Ureter (tissue), 1 donor: ENCODE measurements around the gene XPNPEP1. TPM values are rescaled to one million over a fixed set of nuclear protein-coding genes. Genes with fewer than 3 reads are reported as not detected.
"Not testable (repeated sequence)": the region's sequence is repeated elsewhere in the genome, so short reads cannot be mapped to it uniquely, and the experiment has no call there.

ENCODE experiments used
- DNase-seq: peaks from one replicate; pipeline ENCODE4 v3.0.0-alpha.2; 2020; ENCODE audit warnings: low spot score
- total RNA-seq: library from RNA; stranded (reverse); gene quantifications from one replicate; pipeline ENCODE4 v1.2.4, GENCODE V29; 2023
- donor health status: DM: yes; HTN: yes; CAD: no.

The XPNPEP1 gene
- total RNA-seq, 1 donor from 2014 or later, result 106 TPM

DNA sequence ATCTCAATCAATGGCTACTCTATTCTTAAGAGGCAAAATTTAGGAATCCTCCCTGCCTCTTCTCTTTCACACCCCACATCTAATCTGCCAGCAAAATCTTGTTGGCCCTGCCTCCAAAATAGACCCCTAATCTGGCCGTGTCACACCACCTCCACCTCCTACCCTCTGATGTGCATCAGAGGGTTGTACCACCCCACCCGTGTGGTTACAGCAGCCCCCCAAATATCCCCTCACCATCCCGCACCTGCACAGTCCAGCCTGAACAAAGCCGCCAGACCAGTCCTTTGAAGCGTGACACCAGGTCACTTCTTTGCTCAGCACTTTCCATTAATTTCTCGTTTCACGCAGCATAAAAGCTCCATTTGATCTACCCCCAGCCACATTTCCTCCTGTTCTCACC lies 776 bp upstream of the XPNPEP1 start:
- DNase-seq, result no peak

DNA sequence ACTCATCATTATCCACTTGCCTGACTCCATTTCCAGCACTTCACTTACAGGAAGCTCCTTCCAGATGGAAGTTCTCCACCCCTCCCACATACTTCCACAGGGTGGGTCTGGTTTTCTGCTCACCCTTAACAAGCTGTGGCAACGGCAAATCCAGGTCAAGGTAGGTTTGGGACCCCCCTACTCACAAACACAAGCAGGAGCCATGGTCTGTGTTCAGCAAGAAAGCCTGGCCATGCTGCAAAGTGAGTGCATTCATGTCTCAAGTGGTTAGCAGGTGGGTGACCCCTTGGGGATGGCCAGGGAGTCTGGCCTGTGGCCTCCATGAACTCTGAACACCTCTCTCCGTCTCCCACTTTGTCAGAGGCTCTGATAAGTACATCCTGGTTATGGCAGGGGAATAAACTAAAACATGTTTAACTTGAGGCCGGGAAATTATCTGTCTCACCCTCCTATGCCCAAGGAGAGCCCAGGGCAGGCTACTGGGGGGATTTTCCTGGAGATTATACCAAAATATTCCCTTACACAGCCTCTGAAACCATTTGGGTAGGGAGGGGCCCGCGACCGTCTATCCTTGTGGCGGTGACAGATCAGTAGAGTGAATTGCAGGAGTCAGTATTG lies 844 bp downstream of the XPNPEP1 start:
- DNase-seq, result no peak

DNA sequence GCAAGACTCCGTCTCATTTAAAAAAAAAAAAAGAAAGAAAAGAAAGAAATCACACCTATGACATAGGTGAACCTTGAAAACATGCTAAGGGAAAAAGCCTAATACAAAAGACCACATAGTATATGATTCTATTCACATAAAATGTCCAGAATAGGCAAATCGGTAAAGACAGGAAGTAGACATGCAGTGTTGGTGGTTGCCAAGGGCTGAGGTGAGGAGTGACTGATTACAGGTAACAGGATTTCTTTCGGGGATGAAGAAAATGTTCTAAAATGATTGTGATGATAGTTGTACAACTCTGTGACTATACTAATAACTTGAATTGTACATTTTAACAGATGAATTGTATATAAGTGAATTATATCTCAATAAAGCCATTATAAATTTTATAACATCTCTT lies 3.3 kb downstream of the XPNPEP1 start:
- DNase-seq, result no peak

DNA sequence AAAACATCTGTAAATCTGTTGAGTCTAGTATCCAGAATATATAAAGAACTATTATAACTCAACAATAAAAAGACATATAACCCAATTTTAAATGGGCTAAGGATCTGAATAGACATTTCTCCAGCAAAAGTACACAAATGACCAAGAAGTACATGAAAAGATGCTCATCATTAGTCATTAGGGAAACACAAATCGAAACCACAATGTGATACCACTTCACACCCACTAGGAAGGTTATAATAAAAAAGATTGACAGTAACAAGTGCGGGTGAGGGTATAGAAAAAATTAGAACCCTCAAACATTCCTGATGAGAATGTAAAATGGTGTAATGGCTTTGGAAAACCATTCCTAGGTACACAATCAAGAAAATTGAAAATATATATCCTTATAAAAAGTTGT lies 4.1 kb downstream of the XPNPEP1 start:
- no peak for DNase-seq

DNA sequence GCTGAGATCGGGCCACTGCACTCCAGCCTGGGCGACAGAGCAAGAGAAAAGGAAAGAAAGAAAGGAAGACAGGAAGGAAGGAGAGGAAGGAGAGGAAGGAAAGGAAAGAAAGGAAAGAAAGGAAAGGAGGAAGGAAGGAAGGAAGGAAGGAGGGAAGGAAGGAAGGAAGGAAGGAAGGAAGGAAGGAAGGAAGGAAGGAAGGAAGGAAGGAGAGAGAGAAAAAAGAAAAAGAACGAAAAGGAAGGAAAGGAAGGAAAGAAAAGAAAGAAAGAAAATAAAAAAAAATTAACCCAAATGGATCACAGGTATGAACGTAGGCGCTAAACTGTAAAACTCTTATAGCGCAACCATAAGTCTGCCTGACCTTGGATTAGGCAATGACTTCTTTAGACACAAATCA lies 4.6 kb downstream of the XPNPEP1 start:
- DNase-seq, result not testable (repeated sequence)

DNA sequence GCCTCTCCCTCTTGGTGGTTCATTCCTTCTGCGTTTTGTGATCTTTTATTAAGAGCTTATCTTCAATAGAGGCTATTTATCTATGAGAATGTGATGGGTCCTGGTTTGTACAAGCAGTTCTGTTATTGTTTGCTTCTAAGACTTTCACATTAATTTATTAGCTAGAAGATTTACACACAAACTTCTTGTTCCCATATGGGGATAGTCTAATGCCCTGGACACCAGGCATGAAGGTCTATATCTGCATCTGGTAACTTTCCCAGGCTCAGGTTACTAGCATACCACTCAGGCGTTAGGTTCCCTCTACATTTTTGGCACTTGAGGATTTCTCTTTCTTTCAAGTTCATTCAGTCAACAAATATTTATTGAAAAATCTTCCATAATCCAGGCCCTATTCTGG lies 7.7 kb downstream of the XPNPEP1 start:
- no peak for DNase-seq

DNA sequence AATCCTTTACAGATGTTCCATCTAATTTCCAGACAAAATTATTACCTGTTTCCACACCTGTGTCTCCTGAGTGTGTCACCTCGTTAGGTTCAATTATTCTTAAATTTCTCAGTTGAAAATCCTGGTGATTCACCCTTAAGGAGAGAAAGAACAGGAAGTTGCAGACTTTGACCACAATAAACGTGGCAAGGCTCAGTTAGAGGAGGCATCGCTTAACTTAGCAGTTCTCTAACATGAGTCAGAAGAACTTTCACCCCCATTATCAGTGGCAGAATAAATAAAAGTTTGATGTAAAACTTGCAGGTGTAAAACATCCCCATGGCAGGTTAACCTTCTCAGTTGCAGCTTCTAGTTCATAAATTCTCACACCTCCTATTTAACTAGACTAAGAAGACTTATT lies 8.3 kb downstream of the XPNPEP1 start:
- no peak for DNase-seq

DNA sequence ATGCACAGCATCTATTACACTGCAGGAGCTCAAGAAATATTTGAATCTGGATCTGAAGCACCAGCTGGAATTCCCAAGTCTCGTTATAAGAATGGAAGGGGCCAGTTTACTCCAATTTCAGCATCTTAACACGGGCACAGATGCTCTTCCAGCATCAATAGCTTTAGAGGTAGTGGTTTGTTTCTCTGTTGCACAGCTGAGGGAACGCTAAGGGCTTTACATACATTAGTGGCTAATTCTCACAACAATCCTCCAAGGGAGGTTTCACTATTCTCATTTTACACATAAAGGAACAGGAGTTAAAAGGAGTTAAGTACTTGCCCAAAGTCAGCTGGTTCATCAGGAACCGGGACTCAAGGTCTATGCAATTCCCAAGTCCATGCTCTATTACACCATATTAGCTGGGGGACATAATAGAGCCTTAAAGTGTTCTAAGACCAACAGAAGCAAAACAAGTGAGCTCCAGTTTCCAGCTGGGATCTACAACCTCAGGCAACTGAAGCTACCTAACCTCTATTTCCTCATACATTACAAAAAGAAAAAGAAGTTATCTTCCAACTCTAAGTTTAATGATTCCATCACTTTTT lies 9.9 kb downstream of the XPNPEP1 start:
- no peak for DNase-seq

DNA sequence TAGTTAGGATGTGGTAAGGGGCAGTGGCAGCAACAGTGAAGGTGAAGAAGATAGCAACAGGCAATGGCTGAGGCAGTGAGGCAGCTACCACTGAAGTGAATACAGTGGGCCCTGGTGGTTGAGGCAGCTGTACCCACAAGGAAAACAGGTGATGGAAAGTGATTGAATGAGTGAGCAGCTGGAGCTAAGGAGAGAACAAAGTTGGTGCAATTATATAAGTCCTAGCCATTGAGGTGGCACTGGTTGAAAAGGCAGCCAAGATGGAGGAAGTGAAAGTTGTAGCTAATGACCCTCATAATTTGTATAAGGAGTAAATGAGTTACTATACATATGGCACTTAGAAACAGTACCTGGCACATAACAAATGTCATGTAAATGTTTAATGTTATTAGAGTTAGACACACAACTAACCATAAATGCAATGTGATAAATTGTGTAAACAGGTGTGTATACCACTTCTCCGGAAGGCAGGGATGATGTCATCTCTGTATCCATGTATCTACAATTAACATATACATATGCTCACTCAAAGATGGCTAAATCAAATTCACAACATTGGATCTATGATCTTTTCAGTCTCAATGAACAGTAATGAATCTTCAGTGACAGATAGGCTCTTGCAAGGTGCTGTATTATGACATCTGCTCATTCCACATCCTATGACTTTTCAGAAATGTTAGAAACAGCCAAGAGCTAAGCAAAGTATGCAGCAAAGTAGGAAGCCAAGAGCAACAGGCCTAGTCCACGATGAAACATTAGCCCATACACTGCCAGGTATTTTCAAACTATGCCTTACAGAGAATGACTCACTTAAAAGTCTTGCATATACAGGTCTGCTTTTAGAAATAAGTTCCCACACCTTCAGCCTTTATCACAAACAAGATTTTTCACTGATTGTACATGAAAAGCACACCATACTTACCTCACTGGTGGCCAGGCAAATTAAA lies 10.7 kb downstream of the XPNPEP1 start:
- DNase-seq, result no peak

DNA sequence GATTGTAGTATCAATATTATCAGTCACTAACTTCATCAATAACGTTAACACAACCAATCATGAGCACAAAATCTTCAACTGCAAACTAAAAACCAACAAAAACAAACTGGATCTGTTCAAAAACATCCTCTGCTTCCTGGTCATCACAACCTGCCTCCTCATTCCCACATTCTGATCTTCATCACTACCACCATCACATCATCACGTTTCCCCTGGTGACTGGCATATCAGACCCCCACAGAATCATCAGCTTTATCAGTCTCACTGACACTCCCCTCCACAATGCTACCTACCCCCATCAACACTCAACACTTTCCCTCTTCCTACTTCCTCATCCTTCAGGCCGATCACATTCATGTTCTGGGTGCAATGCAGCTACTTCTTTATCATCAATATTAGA lies 11.4 kb downstream of the XPNPEP1 start:
- DNase-seq, result no peak

DNA sequence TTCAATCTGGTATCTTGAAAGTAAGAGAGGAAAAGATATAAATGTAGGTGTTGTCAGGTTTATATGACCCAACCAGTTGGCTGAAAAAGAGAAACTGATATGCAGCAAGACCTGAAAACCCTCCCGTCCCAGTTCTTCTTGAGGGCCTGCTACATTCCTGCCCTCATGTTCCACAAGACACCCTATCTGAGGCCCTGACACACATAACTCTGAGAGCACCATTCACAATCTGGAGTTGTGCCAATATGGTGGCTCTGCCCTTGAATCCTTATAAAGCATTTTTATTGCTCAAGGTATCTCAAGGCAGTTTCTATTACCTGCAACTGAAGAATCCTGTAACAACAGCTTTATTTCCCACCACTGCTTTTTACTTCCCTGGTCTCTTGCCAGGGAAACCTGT lies 17.0 kb downstream of the XPNPEP1 start:
- DNase-seq, result no peak

DNA sequence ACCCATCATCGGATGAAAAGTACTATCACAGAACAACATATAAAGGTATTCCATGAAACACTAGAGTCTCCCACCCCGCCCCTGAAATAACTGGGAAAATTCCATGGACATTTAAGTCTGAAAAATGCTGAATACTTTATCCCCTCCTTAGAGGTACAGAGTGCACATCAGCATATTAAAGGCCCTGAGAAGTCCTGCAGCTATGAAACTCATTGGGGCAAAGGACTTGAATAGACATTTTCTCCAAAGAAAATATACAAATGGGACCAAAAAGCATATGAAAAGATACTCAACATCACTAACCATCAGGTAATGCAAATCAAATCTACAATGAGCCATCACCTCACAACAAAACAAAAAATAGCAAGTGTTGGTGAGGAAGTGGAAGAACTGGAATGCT lies 18.9 kb downstream of the XPNPEP1 start:
- no peak for DNase-seq

DNA sequence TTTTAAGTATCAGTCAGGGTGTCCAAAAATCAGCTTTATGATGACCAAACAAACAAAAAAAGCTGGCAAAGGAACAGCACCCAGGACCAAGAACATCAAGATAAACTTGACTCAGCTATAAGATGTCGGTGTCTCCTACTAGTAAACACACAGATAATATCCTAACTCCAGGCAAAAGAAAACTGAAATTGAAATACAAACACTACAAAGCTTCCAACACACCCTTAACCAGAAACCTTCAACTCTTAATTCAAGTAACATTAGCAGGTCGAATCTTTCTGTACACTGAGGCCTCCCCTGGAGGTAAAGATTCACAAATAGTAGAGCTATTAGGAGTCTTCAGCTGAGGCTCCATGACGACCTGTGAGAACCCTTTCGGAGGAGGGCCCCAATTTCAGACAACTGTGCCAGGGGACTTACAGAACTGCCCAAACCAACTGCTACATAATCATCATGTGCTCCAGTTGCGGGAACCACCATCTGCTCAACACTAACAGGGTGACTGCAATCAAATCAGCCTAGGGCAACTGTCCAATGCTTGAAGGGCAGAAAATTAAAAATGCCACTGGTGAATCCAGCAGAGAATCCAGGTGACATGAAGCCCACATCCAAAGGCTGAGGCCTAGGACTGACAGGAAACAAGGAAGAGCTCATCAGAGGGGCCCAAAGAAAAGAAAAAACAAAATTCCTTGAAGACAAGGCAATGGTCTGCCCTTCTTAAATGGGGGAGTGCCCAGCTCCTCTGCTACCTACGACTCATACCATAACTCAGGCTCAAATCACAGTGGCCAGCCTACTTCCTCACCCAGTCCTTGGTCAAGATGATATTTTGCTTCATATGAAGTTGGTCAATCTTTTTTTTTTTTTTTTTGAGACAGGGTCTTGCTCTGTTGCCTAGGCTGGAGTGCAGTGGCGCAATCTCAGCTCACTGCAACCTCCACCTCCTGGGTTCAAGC lies 20.0 kb downstream of the XPNPEP1 start:
- DNase-seq, result no peak

DNA sequence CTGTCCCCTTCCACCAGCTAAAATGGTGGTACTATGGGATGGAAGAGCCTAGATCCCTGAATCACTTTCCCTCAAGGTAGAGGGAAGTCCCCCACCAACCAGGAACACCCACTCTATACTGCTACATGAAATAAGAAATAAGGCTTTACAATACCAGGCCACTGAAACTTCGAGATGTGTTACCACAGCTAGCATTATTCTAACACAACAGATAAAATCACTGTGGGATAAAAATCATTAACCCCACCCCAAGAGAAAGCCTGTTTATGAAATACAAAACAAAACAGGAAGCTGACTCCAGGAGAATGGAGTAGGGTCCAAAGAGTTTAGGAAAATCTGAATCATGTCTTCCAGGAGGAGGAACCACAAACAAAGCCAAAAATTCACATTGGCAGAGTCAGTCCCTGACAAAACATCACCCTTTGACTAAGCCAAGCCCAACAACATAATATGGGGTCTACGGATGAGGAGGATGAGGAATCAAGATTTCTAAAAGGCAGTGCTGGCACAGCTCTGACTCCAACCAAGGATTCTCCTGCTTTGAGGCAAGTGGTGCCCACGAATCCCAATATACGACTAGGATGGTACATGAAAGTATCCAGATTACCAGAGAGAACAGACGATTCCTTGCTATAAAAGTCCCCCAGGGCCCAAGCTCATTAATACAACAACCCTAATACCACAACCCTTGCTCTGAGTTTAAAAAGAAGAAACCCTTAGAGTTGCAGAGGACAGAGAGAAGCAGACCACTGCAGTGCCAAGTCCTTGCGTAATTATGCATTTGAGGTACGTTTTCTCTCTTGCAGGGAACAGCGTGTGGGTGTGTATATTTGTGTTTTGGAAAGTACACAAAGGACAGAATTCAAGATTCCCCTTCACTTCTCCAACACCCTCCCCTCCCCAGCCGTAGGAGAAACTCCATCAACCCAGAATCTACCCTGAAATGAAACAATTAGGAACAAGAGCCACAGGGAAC lies 23.7 kb downstream of the XPNPEP1 start:
- DNase-seq, result no peak

DNA sequence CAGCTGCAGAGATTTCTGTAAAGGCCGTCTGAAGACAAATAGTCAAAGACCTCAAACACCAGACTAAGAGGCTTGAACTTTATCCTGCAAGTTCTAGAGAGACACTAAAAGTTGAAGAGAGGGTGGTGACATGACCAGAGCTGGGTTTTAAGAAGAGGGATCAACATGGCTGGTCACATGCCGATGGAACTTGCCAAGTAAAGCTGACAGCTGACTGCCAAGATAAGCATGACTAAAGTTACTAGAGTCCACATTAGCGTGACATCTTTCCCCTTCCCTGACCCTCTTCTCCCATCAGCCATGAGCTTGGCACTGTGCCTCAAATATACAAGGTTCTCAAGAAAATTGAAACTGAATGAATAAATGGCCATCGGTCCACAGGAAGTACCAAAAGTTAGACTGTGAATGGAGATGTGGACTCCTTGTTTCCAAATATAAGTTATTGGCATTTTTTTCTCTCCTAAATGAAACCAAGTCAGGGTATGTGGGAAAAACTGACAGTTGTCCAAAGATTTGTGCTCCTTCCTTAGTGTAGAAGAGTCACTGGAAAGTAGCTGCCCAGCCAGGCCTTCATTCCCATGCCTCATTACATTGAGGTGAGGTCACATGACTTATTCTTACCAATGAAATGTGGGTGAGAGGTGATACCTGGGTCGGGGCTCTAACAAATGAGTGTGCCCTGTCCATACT lies 24.5 kb downstream of the XPNPEP1 start:
- no peak for DNase-seq

DNA sequence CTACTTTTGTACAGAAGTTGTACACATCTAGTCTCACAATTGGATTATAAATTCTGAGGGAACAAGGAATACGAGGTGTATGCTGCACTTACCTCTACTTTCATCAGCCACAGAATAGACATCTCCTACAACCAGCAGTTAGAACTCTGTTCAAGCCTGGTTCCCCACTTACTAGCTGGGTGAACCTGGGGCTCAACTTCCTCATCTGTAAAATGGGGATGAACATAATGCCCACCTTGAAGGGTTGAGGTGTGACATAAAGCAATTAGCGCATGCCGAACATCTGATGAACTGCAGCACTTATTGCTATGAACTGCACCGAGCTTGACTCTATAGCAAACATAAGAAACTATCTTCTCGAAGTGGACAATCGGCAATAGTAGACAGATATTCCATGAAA lies 25.3 kb downstream of the XPNPEP1 start:
- DNase-seq, result no peak

DNA sequence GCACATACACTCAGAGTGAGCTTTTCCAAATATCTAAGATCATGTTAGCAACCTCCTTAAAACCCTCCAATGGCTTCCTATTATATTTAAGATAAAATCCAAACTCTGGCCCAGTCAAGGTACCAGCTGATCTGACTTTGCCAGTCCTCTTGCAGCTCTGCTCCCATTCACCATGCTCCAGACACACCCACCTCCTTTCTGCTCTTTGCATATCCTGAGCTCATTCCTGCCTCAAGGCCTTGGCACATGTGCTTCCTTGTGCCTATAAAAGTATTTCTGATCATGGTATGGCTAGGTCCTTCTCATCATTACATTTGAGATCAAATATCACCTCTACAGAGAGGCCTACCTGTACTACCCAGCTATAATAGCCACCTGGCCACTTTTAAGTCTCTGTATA lies 27.5 kb downstream of the XPNPEP1 start:
- no peak for DNase-seq

DNA sequence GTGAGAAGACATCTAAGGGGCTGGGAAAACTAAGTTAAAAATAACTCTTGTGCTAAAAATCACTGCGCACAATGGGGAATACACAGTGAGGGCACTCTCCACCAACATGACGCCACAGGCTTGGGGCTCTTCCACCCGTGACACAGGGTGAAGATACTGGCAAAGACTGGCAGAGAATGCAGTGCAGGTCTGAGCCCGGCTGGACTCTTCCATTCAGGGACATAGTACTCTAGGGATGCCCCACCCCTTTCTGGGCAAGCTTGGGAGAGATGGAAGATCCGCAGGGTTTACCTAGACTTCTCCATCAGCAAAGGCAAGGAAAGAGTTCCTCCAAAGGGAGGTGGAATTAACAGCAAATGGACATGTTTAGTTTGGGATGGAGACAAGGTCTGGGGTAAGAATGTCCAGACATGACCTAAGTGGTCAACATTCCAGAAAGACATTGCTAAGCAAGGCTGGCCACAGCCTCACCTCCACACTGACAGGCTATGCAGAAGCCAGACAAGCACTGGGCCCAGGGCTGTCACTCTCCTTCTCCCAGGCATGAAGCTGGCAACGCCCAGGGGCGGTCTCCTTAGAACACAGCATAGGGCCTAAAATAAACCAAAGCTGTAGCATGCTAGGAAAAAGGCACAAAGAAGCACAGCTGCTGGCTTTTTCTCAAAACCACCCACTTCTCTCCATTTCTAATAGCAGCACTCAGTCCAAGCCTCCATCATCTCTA lies 28.1 kb downstream of the XPNPEP1 start:
- no peak for DNase-seq

DNA sequence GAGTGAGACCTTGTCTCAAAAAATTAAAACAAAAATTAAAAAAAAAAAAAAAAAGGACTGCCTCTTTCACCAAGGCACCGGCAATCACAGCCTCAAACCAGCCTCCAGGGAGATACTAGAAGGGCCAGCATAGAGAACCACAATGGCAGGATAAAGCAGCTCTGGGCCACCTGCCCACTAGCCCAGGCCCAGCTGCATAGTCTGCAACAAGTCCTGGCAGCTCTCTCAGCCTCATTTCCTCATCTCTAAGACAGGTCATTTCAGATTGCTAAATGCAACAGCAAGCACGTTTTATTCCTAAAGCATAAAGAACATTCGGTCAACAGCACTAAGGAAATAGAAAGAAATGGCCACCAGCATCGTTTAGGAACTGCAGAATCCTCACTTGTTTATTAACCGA lies 28.8 kb downstream of the XPNPEP1 start:
- peak; percentile 83 for DNase-seq
